ENCODE data around the gene NINJ1.

GRCh38 chr9:93183131-93183662, 49.1 kb upstream of the NINJ1 start:
- TF ChIP-seq USF2 (IDR thresholded peaks at IDR 0.05; ENCODE audit: low read length) (no peak), JUND (IDR thresholded peaks at IDR 0.05; ENCODE audit: low read length) (no peak), CTCF (IDR thresholded peaks at IDR 0.05; ENCODE audit: control extremely low read depth in 1 of 3, insufficient read depth in 1 of 3, low read depth in 1 of 3, low read length in 3 of 3) (no peak), GABPA (IDR thresholded peaks at IDR 0.05; ENCODE audit: borderline replicate concordance, insufficient read depth, low read length) (no peak), RFX5 (IDR thresholded peaks at IDR 0.05; ENCODE audit: borderline replicate concordance, low read depth, low read length) (no peak), TCF12 (IDR thresholded peaks at IDR 0.05; ENCODE audit: low read depth, low read length) (no peak)

Data from H1 (cell line).